ENCODE results near the gene COPG1. TPM values are rescaled to one million over a fixed set of nuclear protein-coding genes. Genes with fewer than 3 reads are reported as not detected.
A peak's percentile ranks its signal among the peaks of the same experiment; 100 is the strongest.
"Not testable (repeated sequence)": the region's sequence is repeated elsewhere in the genome, so short reads cannot be mapped to it uniquely, and the experiment has no call there.

The COPG1 gene
- total and polyA plus RNA-seq, 2 of the 4 experiments (the other 2 are of a cell fraction) = 203 to 446 TPM

DNA sequence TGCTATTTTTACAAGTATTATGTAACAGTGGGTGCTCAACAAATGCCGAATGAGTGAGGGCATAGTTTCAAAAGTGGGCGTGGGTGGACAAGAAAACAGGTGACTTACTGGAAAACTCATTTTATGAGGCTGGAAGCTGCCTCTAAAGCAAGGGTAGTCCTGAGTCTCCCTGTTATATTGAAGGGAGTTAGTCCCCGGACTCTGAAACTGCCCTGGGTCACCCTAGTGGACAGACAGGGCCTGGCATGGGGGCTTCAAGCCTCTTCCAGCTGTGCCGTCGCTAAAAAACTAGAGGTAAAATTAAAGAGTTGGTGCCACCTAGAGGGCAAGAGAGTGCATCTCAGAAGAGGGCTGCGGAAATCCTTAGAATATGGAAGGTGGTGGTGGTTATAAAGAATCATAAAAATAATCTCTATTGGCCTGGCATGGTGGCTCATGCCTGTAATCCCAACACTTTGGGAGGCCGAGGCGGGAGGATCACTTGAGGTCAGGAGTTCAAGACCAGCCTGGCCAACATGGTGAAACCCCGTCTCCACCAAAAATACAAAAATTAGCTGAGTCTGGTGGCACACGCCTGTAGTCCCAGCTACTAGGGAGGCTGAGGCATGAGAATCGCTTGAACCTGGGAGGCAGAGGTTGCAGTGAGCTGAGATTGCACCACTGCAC, 3.6 kb upstream of the COPG1 start:
- H3K9me1 ChIP-seq (ENCODE audit: insufficient read depth, low read length); H2AK9ac ChIP-seq (replicated peaks; ENCODE audit: low read depth, low read length, poor library complexity); H3K27me3 ChIP-seq (ENCODE audit: control insufficient read depth, insufficient read depth, low read length); H3K9ac ChIP-seq (ENCODE audit: low read depth, low read length); H2BK20ac ChIP-seq (ENCODE audit: low read depth, low read length); H4K5ac ChIP-seq (ENCODE audit: low read depth, low read length); H3K23ac ChIP-seq (ENCODE audit: low read depth, low read length); dilution Hi-C loops (cut with HindIII; ENCODE audit: low sequenced_read_pairs, unreplicated experiment); H2AK5ac ChIP-seq (ENCODE audit: low read depth, low read length); H4K91ac ChIP-seq (ENCODE audit: insufficient read depth, low read depth, low read length); H4K20me1 ChIP-seq (ENCODE audit: insufficient read depth, low read length); H3K4me3 ChIP-seq (ENCODE audit: insufficient read depth, low read depth, low read length); H2BK15ac ChIP-seq (ENCODE audit: low read depth, low read length); H3K9me3 ChIP-seq (ENCODE audit: control insufficient read depth, insufficient read depth, low read length); H2BK120ac ChIP-seq (ENCODE audit: low read depth, low read length); H2BK5ac ChIP-seq (ENCODE audit: low read depth, low read length, poor library complexity, severe bottlenecking); H3K27ac ChIP-seq (ENCODE audit: insufficient read depth, low read length); H3K4ac ChIP-seq (ENCODE audit: low read depth, low read length); BruUV-seq (replicated peaks); H3K14ac ChIP-seq (replicated peaks; ENCODE audit: low read depth, low read length); H3K4me1 ChIP-seq (ENCODE audit: control insufficient read depth, insufficient read depth, low read length); H3K36me3 ChIP-seq (ENCODE audit: control insufficient read depth, insufficient read depth, low read length); H3K56ac ChIP-seq (ENCODE audit: extremely low read depth, insufficient read depth, low read length); H3K18ac ChIP-seq (ENCODE audit: low read depth, low read length): not testable (repeated sequence)
- ATAC-seq (ENCODE audit: low read depth) (peak; percentile 79), DNase-seq (peak; percentile 89)
- 60% methylated on average over 1 of the region's 11 CpGs; no CpG with 5 or more reads in 1 of the 2 experiments for WGBS, 2 experiments (ENCODE audit: extremely low coverage in 2 of 2, insufficient read length in 1 of 2)
- Histone ChIP-seq H3K4me2 (ENCODE audit: low read depth, low read length) (peak overlapping the region; percentile 23), H4K8ac (ENCODE audit: low read depth in 2 of 2, low read length in 2 of 2) (peak overlapping the region in 1 of 2 experiments; percentile 26; a peak in 1 of 4 replicates), H3K79me1 (ENCODE audit: low read depth in 1 of 2, low read length in 2 of 2) (peaks cover 18 to 39% of the 10 kb centered on the region in 2 experiments), H2AFZ (replicated peaks; ENCODE audit: low read length, poor library complexity) (peak overlapping the region; percentile 21)
- intact Hi-C loops (cut with micrococcal nuclease) (loop anchor here (1.0 to 5.0 kb wide), 5 partner anchors 48 to 275 kb away; partner anchors contain the start of gene ISY1), in situ Hi-C loops (cut with MboI; ENCODE audit: low sequenced_read_pairs) (loop anchor here (5.0 to 10.0 kb wide), 2 partner anchors 191 to 273 kb away; no protein-coding TSS in a partner anchor)
- POLR2A ChIA-PET (ENCODE audit: unreplicated experiment) = interaction anchor here (0.6 kb wide), 1 partner anchor 62 kb away, joined by 3 read pairs; no protein-coding TSS in a partner anchor
- CTCF ChIA-PET = interaction anchor here (0.6 to 3.4 kb wide), 17 partner anchors 17 to 276 kb away, joined by 3 to 23 read pairs (median 4); a partner anchor contains a TSS
- TF ChIP-seq MXI1 (IDR thresholded peaks at IDR 0.05; ENCODE audit: borderline replicate concordance, low read depth, low read length) = peak; percentile 19; the same call in 1 of the 2 replicates
- peak; percentile 88 for TF ChIP-seq MAZ (IDR thresholded peaks at IDR 0.05; ENCODE audit: borderline replicate concordance, low read depth, low read length)
- TF ChIP-seq POLR2A (IDR thresholded peaks at IDR 0.05; ENCODE audit: low read depth, low read length) = peak; percentile 41; the same call in 1 of the 2 replicates
- peak; percentile 97 for TF ChIP-seq SMC3 (IDR thresholded peaks at IDR 0.05; ENCODE audit: low read depth, low read length)
- peak; percentile 95 for TF ChIP-seq RAD21 (IDR thresholded peaks at IDR 0.05; ENCODE audit: low read length)
- TF ChIP-seq, protein P1, sequence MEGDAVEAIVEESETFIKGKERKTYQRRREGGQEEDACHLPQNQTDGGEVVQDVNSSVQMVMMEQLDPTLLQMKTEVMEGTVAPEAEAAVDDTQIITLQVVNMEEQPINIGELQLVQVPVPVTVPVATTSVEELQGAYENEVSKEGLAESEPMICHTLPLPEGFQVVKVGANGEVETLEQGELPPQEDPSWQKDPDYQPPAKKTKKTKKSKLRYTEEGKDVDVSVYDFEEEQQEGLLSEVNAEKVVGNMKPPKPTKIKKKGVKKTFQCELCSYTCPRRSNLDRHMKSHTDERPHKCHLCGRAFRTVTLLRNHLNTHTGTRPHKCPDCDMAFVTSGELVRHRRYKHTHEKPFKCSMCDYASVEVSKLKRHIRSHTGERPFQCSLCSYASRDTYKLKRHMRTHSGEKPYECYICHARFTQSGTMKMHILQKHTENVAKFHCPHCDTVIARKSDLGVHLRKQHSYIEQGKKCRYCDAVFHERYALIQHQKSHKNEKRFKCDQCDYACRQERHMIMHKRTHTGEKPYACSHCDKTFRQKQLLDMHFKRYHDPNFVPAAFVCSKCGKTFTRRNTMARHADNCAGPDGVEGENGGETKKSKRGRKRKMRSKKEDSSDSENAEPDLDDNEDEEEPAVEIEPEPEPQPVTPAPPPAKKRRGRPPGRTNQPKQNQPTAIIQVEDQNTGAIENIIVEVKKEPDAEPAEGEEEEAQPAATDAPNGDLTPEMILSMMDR (conservative IDR thresholded peaks at IDR 0.05; ENCODE audit: low read depth, low read length) = peak; percentile 99

Data from IMR-90 (cell line).